Panc1 (cell line): Measurements from ENCODE around the gene NUMB. TPM values are rescaled to one million over a fixed set of nuclear protein-coding genes. Genes with fewer than 3 reads are reported as not detected.

Source experiments
- ATAC-seq: fragments of 200-7000 bp; cut with Tn5 transposase; 2 replicates; pipeline ENCODE4 v1.9.1; 2020; ENCODE audit warnings: mild to moderate bottlenecking, moderate library complexity
- BruUV-seq: library from RNA; stranded (reverse); fragments of 400-500 nt; replicated peaks from 2 replicates; lab custom pipeline; 2021; lab: Mats Ljungman, UMichigan
- CTCF ChIA-PET: fragments of 300-600 bp; sonication (Branson Sonifier 250); formaldehyde crosslinking; loops from one replicate; lab custom pipeline; 2022; ENCODE audit warnings: antibody characterized with exemption; lab: Charles Lee
- POLR2A ChIA-PET: fragments of 300-600 bp; sonication (Branson Sonifier 250); formaldehyde crosslinking; loops from one replicate; lab custom pipeline; 2022; ENCODE audit warnings: antibody characterized with exemption; lab: Charles Lee
- DNase-seq: peaks from one replicate; pipeline ENCODE4 v3.0.0-alpha.2; 2010; ENCODE audit warnings: low read depth, low spot score
- H3K27ac ChIP-seq: 2 replicates; pipeline ENCODE4 v1.5.1; 2011; ENCODE audit warnings: mild to moderate bottlenecking, low read length, inconsistent platforms
- H3K27me3 ChIP-seq: fragments of 200-500 bp; sonication (Bioruptor generic); 2 replicates; pipeline ENCODE4 v1.6.0; 2014; ENCODE audit warnings: low read length, inconsistent platforms; ENCODE audit not compliant: control insufficient read depth, insufficient read depth
- H3K36me3 ChIP-seq: fragments of 200-500 bp; sonication (Bioruptor generic); 2 replicates; pipeline ENCODE4 v1.5.1; 2014; ENCODE audit warnings: inconsistent platforms, mild to moderate bottlenecking, low read length, moderate library complexity; ENCODE audit not compliant: control insufficient read depth, insufficient read depth
- H3K4me1 ChIP-seq: 2 replicates; pipeline ENCODE4 v1.5.1; 2011; ENCODE audit warnings: inconsistent platforms, mild to moderate bottlenecking, low read length, moderate library complexity; ENCODE audit not compliant: control insufficient read depth, insufficient read depth
- H3K4me3 ChIP-seq, 2 experiments: 2 replicates each; pipeline ENCODE4 v1.5.1; 2011 to 2012; ENCODE audit warnings: low read depth in 2 of 2, low read length in 2 of 2, mild to moderate bottlenecking in 2 of 2, inconsistent platforms in 1 of 2, moderate library complexity in 1 of 2
- H3K9me3 ChIP-seq: fragments of 200-500 bp; sonication (Bioruptor generic); 2 replicates; pipeline ENCODE4 v1.5.1; 2014; ENCODE audit warnings: low read depth, mild to moderate bottlenecking, inconsistent platforms, low read length, moderate library complexity; ENCODE audit not compliant: control insufficient read depth, insufficient read depth
- CTCF ChIP-seq: fragments of 450-650 bp; IDR thresholded peaks from 2 replicates; pipeline ENCODE4 v1.5.1; 2017; ENCODE audit warnings: mild to moderate bottlenecking
- POLR2AphosphoS5 ChIP-seq: IDR thresholded peaks from 2 replicates; pipeline ENCODE4 v1.6.1; 2012; ENCODE audit warnings: mild to moderate bottlenecking, low read depth, low read length, moderate library complexity
- REST ChIP-seq, 2 experiments: IDR thresholded peaks; 2 replicates each; pipeline ENCODE4 v1.6.1; 2011 to 2012; ENCODE audit warnings: low read depth in 2 of 2, control low read depth in 1 of 2, low read length in 1 of 2, mild to moderate bottlenecking in 1 of 2, moderate library complexity in 1 of 2; ENCODE audit not compliant: insufficient read depth in 1 of 2
- SIN3A ChIP-seq: IDR thresholded peaks from 2 replicates; pipeline ENCODE4 v1.6.1; 2012; ENCODE audit warnings: low read depth, mild to moderate bottlenecking, low read length, moderate library complexity, borderline replicate concordance; ENCODE audit not compliant: insufficient read depth
- TCF7L2 ChIP-seq: IDR thresholded peaks from 2 replicates; pipeline ENCODE4 v1.6.1; 2011; ENCODE audit warnings: mild to moderate bottlenecking, low read depth, low read length, inconsistent platforms
- in situ Hi-C: cut with HindIII; loops from 2 replicates; pipeline ENCODE4 v1.10.0; 2016; ENCODE audit warnings: low sequenced_read_pairs, low pct_unique_long_range_greater_than_20kb
- intact Hi-C: fragments of 100-400 bp; cut with micrococcal nuclease; formaldehyde crosslinking; loops from one replicate; pipeline ENCODE4 v1.10.0; 2022; ENCODE audit not compliant: unreplicated experiment
- total RNA-seq: library from RNA; stranded (reverse); gene quantifications from one replicate; pipeline ENCODE4 v1.2.1, GENCODE V29; 2021; ENCODE audit not compliant: unreplicated experiment

NUMB gene
- total RNA-seq, 1 experiment from 2014 or later: 51.5 TPM

- Histone ChIP-seq H3K4me1 (no peaks in the 10 kb centered on the region), H3K4me3 (no peak overlapping the region), H3K27me3 (no peaks in the 10 kb centered on the region), H3K36me3 (no peaks in the 10 kb centered on the region), H3K9me3 (no peaks in the 10 kb centered on the region), H3K27ac (no peak overlapping the region)
- TF ChIP-seq CTCF (no peak), TCF7L2 (no peak), SIN3A (no peak), POLR2AphosphoS5 (no peak), REST (IDR thresholded peaks at IDR 0.05; ENCODE audit: insufficient read depth in 1 of 2, low read depth in 2 of 2, low read length in 1 of 2) (no peak)
- CTCF ChIA-PET: no interaction called here
- no TSS peak for BruUV-seq
- intact Hi-C loops: no loop called here
- no peak for DNase-seq
- POLR2A ChIA-PET: interaction anchor here (0.5 kb wide), 1 partner anchor 550 kb away, joined by 5 read pairs; no protein-coding TSS in a partner anchor
- in situ Hi-C loops: no loop called here
- ATAC-seq: no peak
Measured at GRCh38 chr14:73253323-73253610, 205.1 kb downstream of the NUMB start.

GRCh38 chr14:73252491-73253322, 205.6 kb downstream of the NUMB start:
- no peaks in the 10 kb centered on the region for H3K4me1 ChIP-seq
- ChIA-PET POLR2A (interaction anchor here (0.5 kb wide), 1 partner anchor 550 kb away, joined by 5 read pairs; no protein-coding TSS in a partner anchor), CTCF (no interaction called here)
- in situ Hi-C loops (no loop called here), intact Hi-C loops (no loop called here)
- no peaks in the 10 kb centered on the region for H3K27me3 ChIP-seq
- H3K27ac ChIP-seq: no peak overlapping the region
- H3K4me3 ChIP-seq: no peak overlapping the region
- H3K36me3 ChIP-seq: no peaks in the 10 kb centered on the region
- H3K9me3 ChIP-seq: no peaks in the 10 kb centered on the region
- no peak for DNase-seq
- BruUV-seq: no TSS peak
- TF ChIP-seq SIN3A: no peak
- no peak for TF ChIP-seq REST (IDR thresholded peaks at IDR 0.05; ENCODE audit: insufficient read depth in 1 of 2, low read depth in 2 of 2, low read length in 1 of 2)
- no peak for TF ChIP-seq POLR2AphosphoS5
- no peak for TF ChIP-seq TCF7L2
- TF ChIP-seq CTCF: no peak
- no peak for ATAC-seq
